ENCODE results near the gene IFNAR1. TPM values are rescaled to one million over a fixed set of nuclear protein-coding genes. Genes with fewer than 3 reads are reported as not detected.

Gene IFNAR1
- total and polyA plus RNA-seq, 9 of the 15 experiments (the other 6 are each of a cell fraction or from before 2014, with no cell fraction given): 8.6 to 31.8 (median 14.8) TPM

- POLR2A ChIA-PET: interaction anchor here (0.8 to 1.7 kb wide), 4 partner anchors 16 to 575 kb away, joined by 3 read pairs; no protein-coding TSS in a partner anchor
- ATAC-seq (no peak), DNase-seq (ENCODE audit: extremely low read depth in 1 of 4, low spot score in 3 of 4) (no peak), FAIRE-seq (no peak)
- intact Hi-C loops (cut with micrococcal nuclease): no loop called here
- no TSS peak for BruUV-seq (replicated peaks)
- H3K36me3 ChIP-seq (ENCODE audit: control insufficient read depth, insufficient read depth, low read length): peaks cover 51% of the 10 kb centered on the region
- 0 out of 3 replicates have a peak, but pooled peaks cover 3% of the 10 kb centered on the region for H3K79me2 ChIP-seq (ENCODE audit: control insufficient read depth, insufficient read depth, low read length)
- 59% methylated on average over 2 of the region's 2 CpGs for WGBS (ENCODE audit: insufficient coverage, low coverage, missing lambda C conversion rate)
- CTCF ChIA-PET (ENCODE audit: low intra/inter-chr PET ratio): no interaction called here
- no peaks in the 10 kb centered on the region for H3K9me3 ChIP-seq (replicated peaks; ENCODE audit: control insufficient read depth, insufficient read depth, low read depth, low read length)
- no peaks in the 10 kb centered on the region for H3K27me3 ChIP-seq (ENCODE audit: control insufficient read depth in 2 of 2, insufficient read depth in 2 of 2, low read length in 2 of 2)
- H3K4me3 ChIP-seq: no peak overlapping the region
- no peak overlapping the region for H3K4me2 ChIP-seq (ENCODE audit: insufficient read depth, low read length)
- H3K9me1 ChIP-seq (ENCODE audit: control insufficient read depth, insufficient read depth, low read length): no peaks in the 10 kb centered on the region
- TF ChIP-seq HIVEP1 (CRISPR knock-in tag; IDR thresholded peaks at IDR 0.05) (no peak), CEBPG (CRISPR knock-in tag; IDR thresholded peaks at IDR 0.05) (peak; percentile 11; the same call in 1 of the 2 replicates), CEBPG (tag; conservative IDR thresholded peaks at IDR 0.05 in 1 of 2, IDR thresholded peaks at IDR 0.05 in 1 of 2) (peak; percentile 41 to 85; a peak in 2 of 4 replicates), ATF3 (IDR thresholded peaks at IDR 0.05) (peak; percentile 73), ATF3 (CRISPR knock-in tag; conservative IDR thresholded peaks at IDR 0.05) (no peak), ZBTB1 (CRISPR knock-in tag; IDR thresholded peaks at IDR 0.05; ENCODE audit: borderline replicate concordance, low read depth) (no peak), LCOR (CRISPR knock-in tag; IDR thresholded peaks at IDR 0.05) (0 out of 2 replicates have a peak, but pooled peaks have one; percentile 37)
- in situ Hi-C loops (cut with MboI): no loop called here
- no peaks in the 10 kb centered on the region for H3K4me1 ChIP-seq (replicated peaks in 1 of 2; ENCODE audit: control insufficient read depth in 2 of 2, insufficient read depth in 2 of 2, low read length in 2 of 2)
- H4K20me1 ChIP-seq (replicated peaks; ENCODE audit: control insufficient read depth, insufficient read depth, low read length): no peaks in the 10 kb centered on the region
- H2AFZ ChIP-seq (ENCODE audit: low read depth, low read length): no peak overlapping the region
- H3K9ac ChIP-seq (ENCODE audit: insufficient read depth in 1 of 2, low read depth in 2 of 2, low read length in 2 of 2): no peak overlapping the region
- no peak overlapping the region for H3K27ac ChIP-seq (ENCODE audit: extremely low read depth, low read depth, low read length)
Observed at GRCh38 chr21:33339918-33340317, 15.1 kb downstream of the IFNAR1 start.
